ENCODE data around the gene TOMM22. TPM values are rescaled to one million over a fixed set of nuclear protein-coding genes. Genes with fewer than 3 reads are reported as not detected.
A peak's percentile ranks its signal among the peaks of the same experiment; 100 is the strongest.

TOMM22 gene
- total RNA-seq, 1 experiment from 2014 or later: 79.3 TPM

- no peaks in the 10 kb centered on the region for H3K27me3 ChIP-seq (ENCODE audit: control insufficient read depth, insufficient read depth, low read length)
- H3K36me3 ChIP-seq (replicated peaks; ENCODE audit: control insufficient read depth, insufficient read depth, low read length): peaks cover 22% of the 10 kb centered on the region
- H3K4me3 ChIP-seq (ENCODE audit: insufficient read depth, low read depth, low read length): no peak overlapping the region
- no peak for DNase-seq
Measured at GRCh38 chr22:38716826-38717225, 35.1 kb downstream of the TOMM22 start.

DNA sequence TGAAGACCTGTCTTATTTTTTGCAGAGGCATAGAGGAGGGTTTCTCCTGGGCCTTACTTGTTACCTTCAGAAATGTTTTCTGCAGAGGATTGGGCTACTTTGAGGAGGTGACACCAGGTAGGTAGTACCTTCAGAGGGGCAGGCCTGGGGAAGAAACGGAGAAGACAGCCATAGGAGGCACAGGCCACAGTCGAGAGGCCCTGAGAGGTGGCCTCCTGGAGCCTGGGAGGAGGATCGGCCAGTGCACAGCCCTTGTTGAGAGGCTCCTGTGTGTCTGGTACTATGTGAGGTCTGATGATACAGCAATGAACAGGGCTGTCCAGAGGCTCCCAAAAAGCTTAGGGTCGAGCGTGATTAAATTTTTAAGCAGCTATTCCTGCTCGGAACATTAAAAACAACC is 35.5 kb downstream of the TOMM22 start:
- peaks cover 23% of the 10 kb centered on the region for H3K36me3 ChIP-seq (replicated peaks; ENCODE audit: control insufficient read depth, insufficient read depth, low read length)

DNA sequence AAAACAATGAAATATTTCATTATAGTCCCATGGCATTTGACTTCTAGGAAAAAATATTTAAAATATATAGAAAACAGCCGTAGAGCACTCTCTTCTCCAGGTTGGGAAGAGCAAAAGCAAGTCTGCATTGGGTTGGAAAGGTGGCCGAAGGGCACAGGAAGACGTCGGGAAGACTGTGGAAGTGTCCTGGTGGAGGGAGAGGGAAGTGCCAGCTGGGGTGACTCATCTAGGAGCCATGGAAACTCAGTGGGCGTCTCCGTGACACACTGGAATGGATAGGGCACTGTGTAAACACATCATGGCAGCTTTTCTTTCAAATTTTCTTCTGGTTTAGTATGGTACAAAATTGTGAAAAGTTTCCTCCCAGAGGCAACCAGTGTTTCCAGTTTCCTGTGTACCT is 36.7 kb downstream of the TOMM22 start:
- DNase-seq: peak; percentile 79
- Histone ChIP-seq H3K4me3 (ENCODE audit: insufficient read depth, low read depth, low read length) (no peak overlapping the region), H3K36me3 (replicated peaks; ENCODE audit: control insufficient read depth, insufficient read depth, low read length) (peaks cover 33% of the 10 kb centered on the region), H3K27me3 (ENCODE audit: control insufficient read depth, insufficient read depth, low read length) (no peaks in the 10 kb centered on the region)

More for the DNA sequence above, 35.5 kb downstream of the TOMM22 start:
- DNase-seq: no peak
- no peak overlapping the region for H3K4me3 ChIP-seq (ENCODE audit: insufficient read depth, low read depth, low read length)
- no peaks in the 10 kb centered on the region for H3K27me3 ChIP-seq (ENCODE audit: control insufficient read depth, insufficient read depth, low read length)

DNA sequence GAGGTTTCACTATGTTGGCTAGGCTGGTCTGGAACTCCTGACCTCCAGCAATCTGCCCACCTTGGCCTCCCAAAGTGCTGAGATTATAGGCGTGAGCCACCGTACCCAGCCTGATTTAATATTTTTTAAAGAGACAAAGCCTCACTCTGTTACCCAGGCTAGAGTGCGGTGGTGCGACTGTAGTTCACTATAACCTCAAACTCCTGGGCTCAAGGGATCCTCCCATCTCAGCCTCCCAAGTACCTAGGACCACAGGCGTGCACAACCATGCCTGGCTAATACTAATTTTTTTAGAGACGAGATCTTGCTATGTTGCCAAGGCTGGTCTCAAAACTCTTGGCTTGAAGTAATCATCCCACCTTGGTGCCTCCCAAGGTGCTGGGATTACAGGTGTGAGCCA is 37.4 kb downstream of the TOMM22 start:
- H3K27me3 ChIP-seq (ENCODE audit: control insufficient read depth, insufficient read depth, low read length): no peaks in the 10 kb centered on the region
- no peak for DNase-seq
- peaks cover 37% of the 10 kb centered on the region for H3K36me3 ChIP-seq (replicated peaks; ENCODE audit: control insufficient read depth, insufficient read depth, low read length)
- H3K4me3 ChIP-seq (ENCODE audit: insufficient read depth, low read depth, low read length): no peak overlapping the region

- H3K4me3 ChIP-seq (ENCODE audit: insufficient read depth, low read depth, low read length): no peak overlapping the region
- peaks cover 48% of the 10 kb centered on the region for H3K36me3 ChIP-seq (replicated peaks; ENCODE audit: control insufficient read depth, insufficient read depth, low read length)
- H3K27me3 ChIP-seq (ENCODE audit: control insufficient read depth, insufficient read depth, low read length): no peaks in the 10 kb centered on the region
- no peak for DNase-seq
Measured at GRCh38 chr22:38720350-38720749, 38.6 kb downstream of the TOMM22 start.

DNA sequence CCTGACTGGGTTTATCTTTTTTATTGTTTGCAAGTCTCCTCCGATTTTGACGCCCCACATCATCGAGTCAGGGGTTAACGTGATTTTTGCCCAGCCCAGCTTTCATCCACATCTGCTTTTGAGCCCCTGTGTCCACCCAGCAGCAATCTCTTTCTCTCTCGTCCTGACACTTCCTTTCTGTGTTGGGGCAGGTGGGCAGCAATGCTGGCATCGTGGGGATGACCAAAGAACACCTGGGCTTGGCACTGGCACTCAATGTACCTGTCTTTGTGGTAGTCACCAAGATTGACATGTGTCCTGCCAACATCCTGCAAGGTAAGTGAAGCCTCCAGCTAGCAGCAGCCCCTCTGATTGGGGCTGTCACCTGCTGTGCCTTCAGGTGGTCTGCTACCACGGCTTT is 39.8 kb downstream of the TOMM22 start:
- Histone ChIP-seq H3K36me3 (replicated peaks; ENCODE audit: control insufficient read depth, insufficient read depth, low read length) (peaks cover 55% of the 10 kb centered on the region), H3K4me3 (ENCODE audit: insufficient read depth, low read depth, low read length) (no peak overlapping the region), H3K27me3 (ENCODE audit: control insufficient read depth, insufficient read depth, low read length) (no peaks in the 10 kb centered on the region)
- no peak for DNase-seq

- H3K36me3 ChIP-seq (replicated peaks; ENCODE audit: control insufficient read depth, insufficient read depth, low read length): peaks cover 66% of the 10 kb centered on the region
- no peaks in the 10 kb centered on the region for H3K27me3 ChIP-seq (ENCODE audit: control insufficient read depth, insufficient read depth, low read length)
- DNase-seq: no peak
- H3K4me3 ChIP-seq (ENCODE audit: insufficient read depth, low read depth, low read length): no peak overlapping the region
Measured at GRCh38 chr22:38724176-38724575, 42.4 kb downstream of the TOMM22 start.

DNA sequence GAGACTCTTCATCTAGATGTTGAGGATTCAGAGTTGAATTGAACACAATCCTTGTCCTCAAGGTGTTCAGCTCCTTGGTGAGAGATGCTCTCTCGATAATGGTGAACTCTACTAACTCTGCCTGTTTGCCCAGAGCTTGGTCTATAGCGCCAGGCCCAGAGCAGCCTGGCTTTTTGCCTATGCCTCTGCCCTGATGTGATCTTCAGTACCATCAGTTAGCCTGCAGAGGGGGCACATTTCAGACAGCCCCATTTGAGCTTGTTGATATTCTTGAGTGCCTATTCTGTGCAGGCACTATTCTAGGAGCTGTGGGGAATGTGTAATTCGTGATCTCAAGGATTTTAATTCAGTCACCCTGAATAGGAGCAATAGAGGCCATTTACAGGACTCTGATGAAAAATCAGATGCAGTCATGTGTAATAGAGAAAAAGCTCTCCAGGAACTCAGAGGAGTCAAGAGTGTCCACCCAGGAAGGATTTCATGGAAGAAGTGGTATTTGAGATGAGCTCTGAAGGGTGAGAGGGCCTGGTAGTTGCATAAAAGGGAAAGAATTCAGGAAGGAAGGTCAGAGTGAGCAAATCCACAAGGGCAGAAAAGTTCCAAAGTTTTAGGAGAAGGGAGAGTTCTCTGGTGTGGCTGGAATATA is 43.3 kb downstream of the TOMM22 start:
- DNase-seq: peak; percentile 81
- no peaks in the 10 kb centered on the region for H3K27me3 ChIP-seq (ENCODE audit: control insufficient read depth, insufficient read depth, low read length)
- H3K4me3 ChIP-seq (ENCODE audit: insufficient read depth, low read depth, low read length): no peak overlapping the region
- peaks cover 70% of the 10 kb centered on the region for H3K36me3 ChIP-seq (replicated peaks; ENCODE audit: control insufficient read depth, insufficient read depth, low read length)

GRCh38 chr22:38725900-38726655 is 44.3 kb downstream of the TOMM22 start:
- Histone ChIP-seq H3K27me3 (ENCODE audit: control insufficient read depth, insufficient read depth, low read length) (no peaks in the 10 kb centered on the region), H3K36me3 (replicated peaks; ENCODE audit: control insufficient read depth, insufficient read depth, low read length) (peaks cover 75% of the 10 kb centered on the region), H3K4me3 (ENCODE audit: insufficient read depth, low read depth, low read length) (no peak overlapping the region)
- DNase-seq: no peak

DNA sequence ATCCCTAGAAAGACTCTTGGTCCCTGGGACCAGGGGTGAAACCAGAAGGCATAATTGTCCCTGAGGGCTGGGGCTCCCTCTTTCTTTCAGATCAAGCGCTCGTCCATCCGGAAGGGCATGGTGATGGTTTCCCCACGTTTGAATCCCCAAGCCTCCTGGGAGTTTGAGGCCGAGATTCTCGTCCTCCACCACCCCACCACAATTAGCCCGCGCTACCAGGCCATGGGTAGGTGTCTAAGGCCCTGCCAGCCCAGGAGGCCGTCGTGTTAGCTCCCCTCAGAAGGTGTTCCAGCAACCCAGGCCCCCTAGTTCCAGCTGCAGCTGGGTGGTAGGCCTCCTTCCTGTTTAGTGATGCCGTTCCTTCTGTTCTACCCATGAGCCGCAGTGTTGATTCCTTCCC is 45.4 kb downstream of the TOMM22 start:
- H3K4me3 ChIP-seq (ENCODE audit: insufficient read depth, low read depth, low read length): no peak overlapping the region
- H3K36me3 ChIP-seq (replicated peaks; ENCODE audit: control insufficient read depth, insufficient read depth, low read length): peaks cover 74% of the 10 kb centered on the region
- no peak for DNase-seq
- H3K27me3 ChIP-seq (ENCODE audit: control insufficient read depth, insufficient read depth, low read length): no peaks in the 10 kb centered on the region

GRCh38 chr22:38727530-38728451 is 46.0 kb downstream of the TOMM22 start:
- Histone ChIP-seq H3K36me3 (replicated peaks; ENCODE audit: control insufficient read depth, insufficient read depth, low read length) (peaks cover 72% of the 10 kb centered on the region), H3K4me3 (ENCODE audit: insufficient read depth, low read depth, low read length) (no peak overlapping the region), H3K27me3 (ENCODE audit: control insufficient read depth, insufficient read depth, low read length) (no peaks in the 10 kb centered on the region)
- no peak for DNase-seq

GRCh38 chr22:38728871-38729796 is 47.4 kb downstream of the TOMM22 start:
- H3K36me3 ChIP-seq (replicated peaks; ENCODE audit: control insufficient read depth, insufficient read depth, low read length): peaks cover 68% of the 10 kb centered on the region
- no peak overlapping the region for H3K4me3 ChIP-seq (ENCODE audit: insufficient read depth, low read depth, low read length)
- H3K27me3 ChIP-seq (ENCODE audit: control insufficient read depth, insufficient read depth, low read length): no peaks in the 10 kb centered on the region
- DNase-seq: peak; percentile 33

DNA sequence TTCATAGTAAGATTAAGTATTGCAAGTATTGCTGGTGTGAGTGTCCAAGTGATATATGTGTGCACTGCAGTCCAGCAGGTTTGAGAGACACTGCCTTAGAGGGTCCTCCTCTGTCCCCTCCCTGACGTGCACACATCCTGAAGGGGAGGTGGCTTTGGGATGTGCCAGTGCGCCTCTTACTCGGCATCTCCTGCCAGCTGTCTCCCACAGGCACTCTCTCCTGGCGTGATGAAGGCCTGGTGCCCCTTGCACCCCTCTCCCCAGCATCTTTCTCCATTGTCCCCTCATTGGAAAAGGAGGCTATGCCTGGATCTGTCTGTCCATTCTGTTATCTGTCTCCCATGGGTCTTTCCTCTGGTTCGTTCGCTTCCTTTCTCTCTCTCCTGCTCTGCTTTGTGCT is 48.2 kb downstream of the TOMM22 start:
- peak; percentile 30 for DNase-seq
- H3K4me3 ChIP-seq (ENCODE audit: insufficient read depth, low read depth, low read length): no peak overlapping the region
- H3K36me3 ChIP-seq (replicated peaks; ENCODE audit: control insufficient read depth, insufficient read depth, low read length): peaks cover 62% of the 10 kb centered on the region
- H3K27me3 ChIP-seq (ENCODE audit: control insufficient read depth, insufficient read depth, low read length): no peaks in the 10 kb centered on the region

DNA sequence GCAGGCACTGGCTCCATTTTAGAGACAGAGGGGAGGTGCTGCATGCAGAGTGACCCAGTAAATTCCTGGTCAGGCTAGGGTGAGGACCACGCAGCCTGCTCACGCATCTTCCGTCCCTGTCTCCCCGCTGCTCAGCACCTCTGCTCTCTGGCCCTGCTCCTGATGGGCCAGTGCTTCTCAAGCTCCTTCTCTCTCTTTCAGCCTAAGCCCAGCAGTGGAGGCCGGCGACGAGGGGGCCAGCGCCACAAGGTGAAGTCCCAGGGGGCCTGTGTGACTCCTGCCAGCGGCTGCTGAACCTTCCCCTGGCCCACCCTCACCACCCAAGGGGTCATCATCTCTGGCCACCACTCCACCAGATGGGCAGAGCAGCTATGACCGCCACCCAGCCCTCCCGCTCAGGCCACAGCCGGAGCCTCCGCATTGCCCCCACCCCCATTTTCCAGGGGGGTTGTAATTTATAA is 48.7 kb downstream of the TOMM22 start:
- Histone ChIP-seq H3K4me3 (ENCODE audit: insufficient read depth, low read depth, low read length) (no peak overlapping the region), H3K27me3 (ENCODE audit: control insufficient read depth, insufficient read depth, low read length) (no peaks in the 10 kb centered on the region), H3K36me3 (replicated peaks; ENCODE audit: control insufficient read depth, insufficient read depth, low read length) (peaks cover 57% of the 10 kb centered on the region)
- peak; percentile 33 for DNase-seq
